Hepatic stellate cell (primary cell): ENCODE results near the gene USP38.

ENCODE experiments used
- DNase-seq: peaks from one replicate; pipeline ENCODE4 v3.0.0; 2011; ENCODE audit warnings: low spot score

Gene USP38

GRCh38 chr4:143270256-143270838, 85.6 kb downstream of the USP38 start:
- DNase-seq: no peak
